Endothelial cell of umbilical vein (primary cell): Measurements from ENCODE around the gene RAP1GAP. TPM values are rescaled to one million over a fixed set of nuclear protein-coding genes. Genes with fewer than 3 reads are reported as not detected.
"Not testable (repeated sequence)": the region's sequence is repeated elsewhere in the genome, so short reads cannot be mapped to it uniquely, and the experiment has no call there.

Experiments used
- BruUV-seq: library from RNA; stranded (reverse); fragments of 400-500 nt; replicated peaks from 2 replicates; lab custom pipeline; 2021; lab: Mats Ljungman, UMichigan
- CTCF ChIA-PET: fragments of 300-600, 350-600 bp; sonication (Branson Sonifier 250); formaldehyde crosslinking; loops from one replicate; lab custom pipeline; 2021; ENCODE audit warnings: antibody characterized with exemption, inconsistent platforms; lab: Charles Lee
- POLR2A ChIA-PET: fragments of 300-600, 350-600 bp; sonication (Branson Sonifier 250); formaldehyde crosslinking; loops from one replicate; lab custom pipeline; 2021; ENCODE audit warnings: antibody characterized with exemption, inconsistent platforms; lab: Charles Lee
- DNase-seq: peaks from one replicate; pipeline ENCODE4 v3.0.0-alpha.2; 2011; ENCODE audit warnings: low read depth, low spot score
- FAIRE-seq: peaks from 2 replicates; lab custom pipeline; 2011; peaks lifted over from hg19 to GRCh38; lab: Jason Lieb, UNC
- H2AFZ ChIP-seq: 2 replicates; pipeline ENCODE4 v1.6.0; 2012; ENCODE audit warnings: low read depth, low read length, control low read depth, inconsistent platforms
- H3K27ac ChIP-seq: 2 replicates; pipeline ENCODE4 v1.5.1; 2011; ENCODE audit warnings: low read depth, mild to moderate bottlenecking, control low read depth, low read length, moderate library complexity; ENCODE audit not compliant: insufficient read depth
- H3K27me3 ChIP-seq, 2 experiments: 2 replicates each; pipeline versions ENCODE4 v1.6.0 to v1.6.1; 2011; ENCODE audit warnings: low read length in 2 of 2, mixed read lengths in 1 of 2; ENCODE audit not compliant: control insufficient read depth in 2 of 2, insufficient read depth in 2 of 2
- H3K36me3 ChIP-seq, 2 experiments: 2 replicates in 1 of 2; 3 replicates in 1 of 2; pipeline ENCODE4 v1.5.1; 2011; ENCODE audit warnings: low read length in 2 of 2, mild to moderate bottlenecking in 1 of 2, moderate library complexity in 1 of 2; ENCODE audit not compliant: control insufficient read depth in 2 of 2, insufficient read depth in 2 of 2; ENCODE audit errors: extremely low read depth in 1 of 2
- H3K4me1 ChIP-seq: 3 replicates; pipeline ENCODE4 v1.5.1; 2011; ENCODE audit warnings: mild to moderate bottlenecking, low read length; ENCODE audit not compliant: control insufficient read depth, insufficient read depth; ENCODE audit errors: extremely low read depth
- H3K4me2 ChIP-seq: 2 replicates; pipeline ENCODE4 v1.6.1; 2011; ENCODE audit warnings: low read length, control low read depth, mixed read lengths; ENCODE audit not compliant: insufficient read depth
- H3K4me3 ChIP-seq, 3 experiments: fragments of 200-600 bp in 1 of 3; sonication (generic), shearing (Covaris generic) in 1 of 3; replicated peaks in 1 of 3; 2 replicates each; pipeline ENCODE4 v1.5.1; 2011 to 2016; ENCODE audit warnings: control low read depth in 3 of 3, low read length in 3 of 3, mild to moderate bottlenecking in 2 of 3, inconsistent platforms in 1 of 3, low read depth in 1 of 3, moderate library complexity in 1 of 3; ENCODE audit not compliant: insufficient read depth in 1 of 3
- H3K79me2 ChIP-seq: 2 replicates; pipeline ENCODE4 v1.6.0; 2012; ENCODE audit warnings: low read length, inconsistent platforms; ENCODE audit not compliant: control insufficient read depth, insufficient read depth
- H3K9ac ChIP-seq: replicated peaks from 2 replicates; pipeline ENCODE3; 2011; ENCODE audit warnings: low read length, control low read depth; ENCODE audit not compliant: insufficient read depth; ENCODE audit errors: extremely low read depth
- H3K9me1 ChIP-seq: replicated peaks from 3 replicates; pipeline ENCODE4 v1.6.0; 2011; ENCODE audit warnings: mild to moderate bottlenecking, low read length; ENCODE audit not compliant: control insufficient read depth, insufficient read depth; ENCODE audit errors: extremely low read depth
- H3K9me3 ChIP-seq: replicated peaks from 2 replicates; pipeline ENCODE4 v1.5.1; 2012; ENCODE audit warnings: low read length, inconsistent platforms; ENCODE audit not compliant: control insufficient read depth, insufficient read depth
- H4K20me1 ChIP-seq: replicated peaks from 2 replicates; pipeline ENCODE3; 2011; ENCODE audit warnings: mild to moderate bottlenecking, low read length; ENCODE audit not compliant: control insufficient read depth, insufficient read depth; ENCODE audit errors: extremely low read depth
- EZH2 ChIP-seq: IDR thresholded peaks from 2 replicates; pipeline ENCODE4 v1.6.1; 2012; ENCODE audit warnings: borderline replicate concordance, low read depth, mild to moderate bottlenecking, moderate library complexity, low read length, inconsistent platforms; ENCODE audit not compliant: severe bottlenecking
- FOS ChIP-seq: IDR thresholded peaks from 2 replicates; pipeline ENCODE4 v1.6.1; 2011; ENCODE audit warnings: mild to moderate bottlenecking, low read length, moderate library complexity, borderline replicate concordance; ENCODE audit not compliant: insufficient read depth
- GATA2 ChIP-seq: IDR thresholded peaks from 2 replicates; pipeline ENCODE4 v1.7.0; 2011; ENCODE audit warnings: low read depth, mild to moderate bottlenecking, moderate library complexity, mixed read lengths, low read length; ENCODE audit not compliant: insufficient read length, insufficient read depth
- JUN ChIP-seq: IDR thresholded peaks from 2 replicates; pipeline ENCODE4 v1.6.1; 2011; ENCODE audit warnings: borderline replicate concordance, low read depth; ENCODE audit not compliant: insufficient read length, insufficient read depth
- MYC ChIP-seq: IDR thresholded peaks from one replicate; pipeline ENCODE4 v1.6.1; 2011; ENCODE audit warnings: mild to moderate bottlenecking, low read depth, low read length
- POLR2A ChIP-seq: IDR thresholded peaks from 2 replicates; pipeline ENCODE4 v1.6.1; 2012; ENCODE audit warnings: low read depth, mild to moderate bottlenecking, control low read depth, low read length
- POLR2AphosphoS5 ChIP-seq: IDR thresholded peaks from 2 replicates; pipeline ENCODE4 v1.6.1; 2012; ENCODE audit warnings: low read depth, mild to moderate bottlenecking, control low read depth, low read length, moderate library complexity; ENCODE audit not compliant: insufficient read depth
- dilution Hi-C: fragments of 300-500 bp; cut with MboI; formaldehyde crosslinking; loops from one replicate; pipeline ENCODE4 v1.15.0; 2019; ENCODE audit warnings: low sequenced_read_pairs; ENCODE audit not compliant: extremely low pct_ligation_motif_present
- intact Hi-C: fragments of 100-400 bp; cut with micrococcal nuclease; formaldehyde crosslinking; loops from one replicate; pipeline ENCODE4 v1.10.0; 2022
- polyA plus RNA-seq, 4 experiments: library from polyadenylated mRNA; depleted of rRNA in 3 of 4; stranded (reverse) in 3 of 4; unstranded in 1 of 4; fragments of >200 nt; gene quantifications; 2 replicates each; pipeline versions ENCODE4 v1.2.1 to v1.2.3, GENCODE V29; 2011 to 2012; ENCODE audit warnings: missing spikeins in 1 of 4
- total RNA-seq: library from RNA; stranded (reverse); gene quantifications from 2 replicates; pipeline ENCODE4 v1.2.3, GENCODE V29; 2021
- TF ChIP-seq, protein P1 (sequence below), 2 donors: IDR thresholded peaks; 1 replicate in 1 of 2; 2 replicates in 1 of 2; pipeline ENCODE4 v1.5.1; 2011; ENCODE audit warnings: low read length in 2 of 2, mild to moderate bottlenecking in 2 of 2, moderate library complexity in 2 of 2, control low read depth in 1 of 2, inconsistent platforms in 1 of 2, low read depth in 1 of 2; ENCODE audit not compliant: insufficient read depth in 1 of 2; ENCODE audit errors: extremely low read depth in 1 of 2
- TF ChIP-seq, protein P2 (sequence below): IDR thresholded peaks from 2 replicates; pipeline ENCODE4 v1.6.1; 2011; ENCODE audit not compliant: insufficient read depth, insufficient read length

The RAP1GAP gene
- total and polyA plus RNA-seq, 2 donors (not counting 3 experiments of a cell fraction or from before 2014, with no cell fraction given), result 0.07 to 0.20 TPM

DNA sequence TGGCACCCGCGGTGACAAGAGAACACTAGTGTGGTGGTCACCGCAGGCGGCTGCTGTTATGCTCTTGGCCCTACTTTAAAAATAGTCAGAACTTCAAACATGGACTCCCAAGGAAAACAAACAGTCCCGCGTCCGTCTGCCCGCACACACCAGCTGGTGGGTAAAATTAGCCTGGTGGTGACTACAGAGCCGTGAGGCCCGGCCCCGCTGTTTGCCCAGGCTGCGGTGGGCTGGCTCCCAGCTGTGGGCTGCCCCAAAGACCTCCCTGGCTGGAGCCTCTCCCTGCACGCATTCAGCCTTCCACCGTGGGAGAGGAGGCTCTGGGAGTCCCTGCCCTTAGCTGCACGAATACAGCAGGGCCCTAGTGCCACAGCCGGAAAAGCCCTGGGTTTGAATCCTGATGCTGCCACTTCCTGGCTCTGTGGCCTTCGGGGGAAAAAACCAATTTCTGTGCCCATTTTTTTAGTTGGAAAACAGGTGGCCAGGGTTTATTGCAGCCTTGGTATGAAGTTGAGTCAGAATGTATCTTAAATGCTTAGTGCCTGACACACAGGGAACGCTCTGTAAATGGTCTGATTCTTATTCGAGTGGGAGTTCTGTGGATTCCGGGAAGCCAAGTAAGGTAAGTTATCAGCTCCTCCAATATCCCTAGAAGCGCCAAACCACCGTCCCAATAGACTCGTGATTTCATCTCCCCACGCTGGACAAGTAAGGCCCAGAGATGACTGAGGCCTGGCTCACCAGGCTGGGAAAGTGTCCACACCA is 101.7 kb downstream of the RAP1GAP start:
- Histone ChIP-seq H3K9ac (no peak overlapping the region), H3K79me2 (no peaks in the 10 kb centered on the region), H4K20me1 (no peaks in the 10 kb centered on the region), H3K4me2 (no peak overlapping the region), H3K9me3 (no peaks in the 10 kb centered on the region), H3K4me1 (no peaks in the 10 kb centered on the region), H3K9me1 (no peaks in the 10 kb centered on the region), H2AFZ (no peak overlapping the region), H3K36me3 (no peaks in the 10 kb centered on the region), H3K27ac (no peak overlapping the region), H3K4me3 (no peak overlapping the region), H3K27me3 (peaks cover 0 to 2% of the 10 kb centered on the region in 2 experiments)
- no peak for DNase-seq
- ChIA-PET CTCF (no interaction called here), POLR2A (no interaction called here)
- FAIRE-seq, result no peak
- dilution Hi-C loops, result no loop called here
- TF ChIP-seq POLR2A (no peak), JUN (no peak), MYC (no peak), EZH2 (no peak), GATA2 (no peak), FOS (no peak), POLR2AphosphoS5 (no peak)
- TF ChIP-seq, protein P1, sequence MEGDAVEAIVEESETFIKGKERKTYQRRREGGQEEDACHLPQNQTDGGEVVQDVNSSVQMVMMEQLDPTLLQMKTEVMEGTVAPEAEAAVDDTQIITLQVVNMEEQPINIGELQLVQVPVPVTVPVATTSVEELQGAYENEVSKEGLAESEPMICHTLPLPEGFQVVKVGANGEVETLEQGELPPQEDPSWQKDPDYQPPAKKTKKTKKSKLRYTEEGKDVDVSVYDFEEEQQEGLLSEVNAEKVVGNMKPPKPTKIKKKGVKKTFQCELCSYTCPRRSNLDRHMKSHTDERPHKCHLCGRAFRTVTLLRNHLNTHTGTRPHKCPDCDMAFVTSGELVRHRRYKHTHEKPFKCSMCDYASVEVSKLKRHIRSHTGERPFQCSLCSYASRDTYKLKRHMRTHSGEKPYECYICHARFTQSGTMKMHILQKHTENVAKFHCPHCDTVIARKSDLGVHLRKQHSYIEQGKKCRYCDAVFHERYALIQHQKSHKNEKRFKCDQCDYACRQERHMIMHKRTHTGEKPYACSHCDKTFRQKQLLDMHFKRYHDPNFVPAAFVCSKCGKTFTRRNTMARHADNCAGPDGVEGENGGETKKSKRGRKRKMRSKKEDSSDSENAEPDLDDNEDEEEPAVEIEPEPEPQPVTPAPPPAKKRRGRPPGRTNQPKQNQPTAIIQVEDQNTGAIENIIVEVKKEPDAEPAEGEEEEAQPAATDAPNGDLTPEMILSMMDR (IDR thresholded peaks at IDR 0.05; ENCODE audit: extremely low read depth in 1 of 2, insufficient read depth in 1 of 2, low read depth in 1 of 2, low read length in 2 of 2), result no peak
- TF ChIP-seq, protein P2, sequence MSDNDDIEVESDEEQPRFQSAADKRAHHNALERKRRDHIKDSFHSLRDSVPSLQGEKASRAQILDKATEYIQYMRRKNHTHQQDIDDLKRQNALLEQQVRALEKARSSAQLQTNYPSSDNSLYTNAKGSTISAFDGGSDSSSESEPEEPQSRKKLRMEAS, result no peak
- intact Hi-C loops, result no loop called here
- no TSS peak for BruUV-seq

DNA sequence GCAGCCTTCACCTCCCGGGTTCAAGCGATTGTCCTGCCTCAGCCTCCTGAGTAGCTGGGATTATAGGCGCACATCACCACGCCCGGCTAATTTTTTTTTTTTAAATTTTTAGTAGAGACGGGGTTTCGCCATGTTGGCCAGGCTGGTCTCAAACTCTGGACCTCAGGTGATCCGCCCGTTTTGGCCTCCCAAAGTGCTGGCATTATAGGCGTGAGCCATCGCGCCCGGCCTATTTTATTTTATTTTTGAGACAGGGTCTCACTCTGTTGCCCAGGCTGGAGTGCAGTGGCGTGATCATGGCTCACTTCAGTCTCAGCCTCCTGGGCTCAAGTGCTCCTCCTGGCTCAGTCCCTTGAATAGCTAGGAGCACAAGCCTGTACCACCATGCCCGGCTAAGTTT is 102.8 kb downstream of the RAP1GAP start:
- H3K4me2 ChIP-seq, POLR2A ChIA-PET, H3K36me3 ChIP-seq, CTCF ChIA-PET, H3K4me3 ChIP-seq, FAIRE-seq, intact Hi-C loops, H3K9me3 ChIP-seq, BruUV-seq, H3K27me3 ChIP-seq, H3K9me1 ChIP-seq, H3K27ac ChIP-seq, H3K79me2 ChIP-seq, H3K9ac ChIP-seq, H3K4me1 ChIP-seq, H4K20me1 ChIP-seq, DNase-seq, H2AFZ ChIP-seq, dilution Hi-C loops: not testable (repeated sequence)
